Measurements from ENCODE around the gene SPATA7.

Gene SPATA7

GRCh38 chr14:88468406-88468805 is 82.9 kb downstream of the SPATA7 start:
- no peak for DNase-seq (ENCODE audit: low read depth)
- H3K4me3 ChIP-seq (ENCODE audit: low read depth, low read length), result no peak overlapping the region
- no peak for TF ChIP-seq CTCF (IDR thresholded peaks at IDR 0.05; ENCODE audit: control insufficient read depth, extremely low read depth, insufficient read depth)

DNA sequence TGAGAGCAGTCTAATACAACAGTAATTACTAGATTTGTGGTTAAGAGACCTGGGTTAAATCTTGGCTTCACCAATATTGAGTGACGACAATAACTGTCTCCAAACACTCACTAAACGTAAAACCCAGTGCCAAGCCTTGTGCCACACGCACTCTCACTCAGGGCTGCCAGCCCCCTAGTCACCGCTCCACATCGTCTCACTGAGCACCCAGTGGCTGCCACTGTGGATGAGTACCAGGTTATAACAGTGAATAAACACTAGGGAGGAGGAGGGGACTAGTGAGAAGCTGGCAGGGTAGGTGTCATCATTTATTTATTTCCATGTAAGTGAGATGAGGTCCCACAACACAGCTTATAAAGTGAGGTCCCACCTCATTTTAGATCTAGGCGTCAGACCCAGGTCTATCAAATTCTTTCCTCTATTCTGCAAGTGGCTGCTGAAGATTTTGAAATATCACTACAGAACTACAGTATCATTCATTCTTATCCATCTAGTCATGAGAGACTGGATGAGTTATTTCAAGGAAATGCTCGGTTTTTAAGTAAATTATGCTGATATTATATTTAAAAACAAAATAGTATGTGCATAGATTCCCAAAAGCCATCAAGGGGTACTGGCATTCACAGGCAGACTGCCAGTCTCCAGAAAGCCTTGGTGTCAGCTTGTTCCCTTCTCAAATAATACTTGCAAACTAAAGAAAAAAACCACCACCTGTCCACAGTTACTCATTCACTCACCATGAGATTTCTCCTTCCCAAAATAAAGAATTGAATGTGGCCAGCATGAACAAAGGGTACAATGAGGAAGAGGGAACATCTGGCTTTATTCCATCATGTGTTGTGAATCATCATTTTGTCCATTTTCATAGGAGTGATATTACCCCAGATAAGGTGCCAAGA is 85.3 kb downstream of the SPATA7 start:
- no peak overlapping the region for H3K4me3 ChIP-seq (ENCODE audit: low read depth, low read length)
- no peak for DNase-seq (ENCODE audit: low read depth)
- no peak for TF ChIP-seq CTCF (IDR thresholded peaks at IDR 0.05; ENCODE audit: control insufficient read depth, extremely low read depth, insufficient read depth)

GRCh38 chr14:88473791-88474190 is 88.3 kb downstream of the SPATA7 start:
- no peak overlapping the region for H3K4me3 ChIP-seq (ENCODE audit: low read depth, low read length)
- TF ChIP-seq CTCF (IDR thresholded peaks at IDR 0.05; ENCODE audit: control insufficient read depth, extremely low read depth, insufficient read depth), result no peak
- no peak for DNase-seq (ENCODE audit: low read depth)

DNA sequence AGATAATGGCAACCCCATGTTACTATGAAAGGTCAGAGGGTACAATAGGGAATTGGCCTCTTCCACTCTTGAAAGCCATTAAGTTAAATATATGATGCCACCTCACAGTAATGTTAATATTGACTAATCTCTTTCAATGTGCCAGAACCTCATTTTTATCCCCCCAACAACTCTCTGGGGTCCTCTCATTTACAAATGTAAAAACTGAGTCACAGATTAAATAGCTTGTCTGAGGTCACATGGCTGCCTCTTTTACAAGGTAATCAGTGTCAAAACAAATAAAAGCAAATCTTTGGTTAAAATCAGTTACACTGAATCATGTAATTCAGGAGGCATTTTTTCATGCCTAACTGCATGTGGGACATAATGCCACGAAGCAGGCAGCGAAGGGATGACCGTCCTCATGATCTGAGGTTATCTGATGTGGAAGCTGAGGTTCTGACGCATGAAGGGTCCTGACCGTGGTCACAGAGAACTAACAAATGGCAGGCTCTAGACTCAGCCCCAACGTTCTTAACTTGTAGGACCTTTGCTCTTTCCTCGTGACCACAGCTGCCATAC is 90.8 kb downstream of the SPATA7 start:
- no peak for DNase-seq (ENCODE audit: low read depth)
- no peak for TF ChIP-seq CTCF (IDR thresholded peaks at IDR 0.05; ENCODE audit: control insufficient read depth, extremely low read depth, insufficient read depth)
- no peak overlapping the region for H3K4me3 ChIP-seq (ENCODE audit: low read depth, low read length)

- no peak for TF ChIP-seq CTCF (IDR thresholded peaks at IDR 0.05; ENCODE audit: control insufficient read depth, extremely low read depth, insufficient read depth)
- no peak overlapping the region for H3K4me3 ChIP-seq (ENCODE audit: low read depth, low read length)
- no peak for DNase-seq (ENCODE audit: low read depth)
Measured at GRCh38 chr14:88476825-88477224, 91.4 kb downstream of the SPATA7 start.

GRCh38 chr14:88477513-88478250 is 92.2 kb downstream of the SPATA7 start:
- no peak overlapping the region for H3K4me3 ChIP-seq (ENCODE audit: low read depth, low read length)
- no peak for TF ChIP-seq CTCF (IDR thresholded peaks at IDR 0.05; ENCODE audit: control insufficient read depth, extremely low read depth, insufficient read depth)
- DNase-seq (ENCODE audit: low read depth), result no peak
